ENCODE measurements around the gene BPIFA1.

The BPIFA1 gene

GRCh38 chr20:33278700-33279099 lies 42.9 kb downstream of the BPIFA1 start:
- DNase-seq (ENCODE audit: extremely low read depth, insufficient read length), result no peak
- Histone ChIP-seq H3K4me3 (replicated peaks; ENCODE audit: low read depth, low read length) (no peak overlapping the region), H3K27me3 (replicated peaks; ENCODE audit: control insufficient read depth, insufficient read depth, low read length) (peaks cover 4% of the 10 kb centered on the region), H3K36me3 (ENCODE audit: control insufficient read depth, insufficient read depth, low read length) (no peaks in the 10 kb centered on the region)
- TF ChIP-seq CTCF (IDR thresholded peaks at IDR 0.05; ENCODE audit: insufficient read depth, low read length, poor library complexity, severe bottlenecking), result no peak

- H3K27me3 ChIP-seq (replicated peaks; ENCODE audit: control insufficient read depth, insufficient read depth, low read length), result peaks cover 4% of the 10 kb centered on the region
- H3K36me3 ChIP-seq (ENCODE audit: control insufficient read depth, insufficient read depth, low read length), result no peaks in the 10 kb centered on the region
- DNase-seq (ENCODE audit: extremely low read depth, insufficient read length), result no peak
- no peak overlapping the region for H3K4me3 ChIP-seq (replicated peaks; ENCODE audit: low read depth, low read length)
- no peak for TF ChIP-seq CTCF (IDR thresholded peaks at IDR 0.05; ENCODE audit: insufficient read depth, low read length, poor library complexity, severe bottlenecking)
These were observed 43.6 kb downstream of the BPIFA1 start for GRCh38 chr20:33279261-33279910.

- no peaks in the 10 kb centered on the region for H3K36me3 ChIP-seq (ENCODE audit: control insufficient read depth, insufficient read depth, low read length)
- TF ChIP-seq CTCF (IDR thresholded peaks at IDR 0.05; ENCODE audit: insufficient read depth, low read length, poor library complexity, severe bottlenecking), result no peak
- H3K4me3 ChIP-seq (replicated peaks; ENCODE audit: low read depth, low read length), result no peak overlapping the region
- no peak for DNase-seq (ENCODE audit: extremely low read depth, insufficient read length)
- H3K27me3 ChIP-seq (replicated peaks; ENCODE audit: control insufficient read depth, insufficient read depth, low read length), result peaks cover 4% of the 10 kb centered on the region
These were observed 44.3 kb downstream of the BPIFA1 start for GRCh38 chr20:33280000-33280680.

- TF ChIP-seq CTCF (IDR thresholded peaks at IDR 0.05; ENCODE audit: insufficient read depth, low read length, poor library complexity, severe bottlenecking), result no peak
- Histone ChIP-seq H3K4me3 (replicated peaks; ENCODE audit: low read depth, low read length) (no peak overlapping the region), H3K27me3 (replicated peaks; ENCODE audit: control insufficient read depth, insufficient read depth, low read length) (peaks cover 4% of the 10 kb centered on the region), H3K36me3 (ENCODE audit: control insufficient read depth, insufficient read depth, low read length) (no peaks in the 10 kb centered on the region)
- DNase-seq (ENCODE audit: extremely low read depth, insufficient read length), result no peak
These were observed 45.0 kb downstream of the BPIFA1 start for GRCh38 chr20:33280775-33281174.

GRCh38 chr20:33281550-33282146 lies 45.9 kb downstream of the BPIFA1 start:
- no peak for TF ChIP-seq CTCF (IDR thresholded peaks at IDR 0.05; ENCODE audit: insufficient read depth, low read length, poor library complexity, severe bottlenecking)
- Histone ChIP-seq H3K4me3 (replicated peaks; ENCODE audit: low read depth, low read length) (no peak overlapping the region), H3K36me3 (ENCODE audit: control insufficient read depth, insufficient read depth, low read length) (no peaks in the 10 kb centered on the region), H3K27me3 (replicated peaks; ENCODE audit: control insufficient read depth, insufficient read depth, low read length) (peaks cover 3% of the 10 kb centered on the region)
- no peak for DNase-seq (ENCODE audit: extremely low read depth, insufficient read length)
